ENCODE data around the gene ALLC. TPM values are rescaled to one million over a fixed set of nuclear protein-coding genes. Genes with fewer than 3 reads are reported as not detected.

ALLC gene
- total and polyA plus RNA-seq, 7 donors: not detected

- TF ChIP-seq, protein P1, sequence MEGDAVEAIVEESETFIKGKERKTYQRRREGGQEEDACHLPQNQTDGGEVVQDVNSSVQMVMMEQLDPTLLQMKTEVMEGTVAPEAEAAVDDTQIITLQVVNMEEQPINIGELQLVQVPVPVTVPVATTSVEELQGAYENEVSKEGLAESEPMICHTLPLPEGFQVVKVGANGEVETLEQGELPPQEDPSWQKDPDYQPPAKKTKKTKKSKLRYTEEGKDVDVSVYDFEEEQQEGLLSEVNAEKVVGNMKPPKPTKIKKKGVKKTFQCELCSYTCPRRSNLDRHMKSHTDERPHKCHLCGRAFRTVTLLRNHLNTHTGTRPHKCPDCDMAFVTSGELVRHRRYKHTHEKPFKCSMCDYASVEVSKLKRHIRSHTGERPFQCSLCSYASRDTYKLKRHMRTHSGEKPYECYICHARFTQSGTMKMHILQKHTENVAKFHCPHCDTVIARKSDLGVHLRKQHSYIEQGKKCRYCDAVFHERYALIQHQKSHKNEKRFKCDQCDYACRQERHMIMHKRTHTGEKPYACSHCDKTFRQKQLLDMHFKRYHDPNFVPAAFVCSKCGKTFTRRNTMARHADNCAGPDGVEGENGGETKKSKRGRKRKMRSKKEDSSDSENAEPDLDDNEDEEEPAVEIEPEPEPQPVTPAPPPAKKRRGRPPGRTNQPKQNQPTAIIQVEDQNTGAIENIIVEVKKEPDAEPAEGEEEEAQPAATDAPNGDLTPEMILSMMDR (IDR thresholded peaks at IDR 0.05): no peak
- Histone ChIP-seq H3K4me3 (no peak overlapping the region), H3K36me3 (ENCODE audit: insufficient read depth in 1 of 2, low read depth in 1 of 2) (no peaks in the 10 kb centered on the region), H3K27ac (no peak overlapping the region), H3K9me3 (no peaks in the 10 kb centered on the region), H3K4me1 (no peaks in the 10 kb centered on the region), H3K27me3 (ENCODE audit: insufficient read depth in 3 of 3, low read length in 2 of 3) (no peaks in the 10 kb centered on the region)
- intact Hi-C loops (cut with DNase I): no loop called here
- no peak for DNase-seq
- 71 to 93% (median 84%) methylated on average over 1 of the region's 1 CpG for WGBS, 3 donors
- no peak for ATAC-seq
Observed at GRCh38 chr2:3622967-3623366, 35.0 kb upstream of the ALLC start.

GRCh38 chr2:3624059-3624794 lies 33.8 kb upstream of the ALLC start:
- WGBS, 3 donors: 77 to 85% (median 83%) methylated on average over 4 of the region's 4 CpGs
- no peaks in the 10 kb centered on the region for H3K4me1 ChIP-seq
- H3K36me3 ChIP-seq (ENCODE audit: insufficient read depth in 1 of 2, low read depth in 1 of 2): no peaks in the 10 kb centered on the region
- TF ChIP-seq, protein P1 (IDR thresholded peaks at IDR 0.05): no peak
- intact Hi-C loops (cut with DNase I): no loop called here
- DNase-seq: no peak
- no peak for ATAC-seq
- H3K4me3 ChIP-seq: no peak overlapping the region
- H3K9me3 ChIP-seq: no peaks in the 10 kb centered on the region
- H3K27ac ChIP-seq: no peak overlapping the region
- no peaks in the 10 kb centered on the region for H3K27me3 ChIP-seq (ENCODE audit: insufficient read depth in 3 of 3, low read length in 2 of 3)

DNA sequence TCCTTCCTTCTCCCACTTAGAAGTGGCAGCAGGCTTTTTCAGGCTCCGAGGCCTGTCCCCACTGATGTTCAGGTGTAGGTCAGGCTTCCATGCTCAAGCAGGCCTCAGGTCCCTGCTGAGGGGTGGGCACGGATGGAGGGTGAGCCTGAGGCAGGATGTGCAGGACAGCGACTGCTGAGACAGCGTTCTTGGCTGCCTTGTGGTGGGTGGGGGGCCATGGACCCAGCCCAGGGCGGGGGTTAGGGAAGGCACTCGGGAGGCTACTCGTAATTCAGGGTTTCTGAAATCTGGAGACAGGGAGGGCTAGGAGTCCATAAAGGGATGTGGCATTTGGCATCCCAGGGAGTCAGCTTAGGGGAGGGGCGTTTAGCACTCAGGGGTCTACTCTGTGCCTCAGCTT lies 32.8 kb upstream of the ALLC start:
- intact Hi-C loops (cut with DNase I): no loop called here
- 92 to 96% (median 93%) methylated on average over 8 of the region's 8 CpGs for WGBS, 3 donors
- peak in 1 of 2 donors; percentile 33 for DNase-seq

GRCh38 chr2:3626118-3626811 lies 31.7 kb upstream of the ALLC start:
- Histone ChIP-seq H3K4me3 (no peak overlapping the region), H3K4me1 (no peaks in the 10 kb centered on the region), H3K36me3 (ENCODE audit: insufficient read depth in 1 of 2, low read depth in 1 of 2) (no peaks in the 10 kb centered on the region), H3K27me3 (ENCODE audit: insufficient read depth in 3 of 3, low read length in 2 of 3) (no peaks in the 10 kb centered on the region), H3K9me3 (no peaks in the 10 kb centered on the region), H3K27ac (no peak overlapping the region)
- no peak for ATAC-seq
- no peak for DNase-seq
- intact Hi-C loops (cut with DNase I): no loop called here
- WGBS, 3 donors: 56 to 65% (median 63%) methylated on average over 12 of the region's 12 CpGs
- TF ChIP-seq, protein P1 (IDR thresholded peaks at IDR 0.05): no peak

More for the DNA sequence above, 32.8 kb upstream of the ALLC start:
- Histone ChIP-seq H3K4me1 (no peaks in the 10 kb centered on the region), H3K27ac (no peak overlapping the region), H3K36me3 (ENCODE audit: insufficient read depth in 1 of 2, low read depth in 1 of 2) (no peaks in the 10 kb centered on the region), H3K4me3 (no peak overlapping the region), H3K9me3 (no peaks in the 10 kb centered on the region), H3K27me3 (ENCODE audit: insufficient read depth in 3 of 3, low read length in 2 of 3) (no peaks in the 10 kb centered on the region)
- ATAC-seq: no peak
- TF ChIP-seq, protein P1 (IDR thresholded peaks at IDR 0.05): no peak

Data from psoas muscle (tissue), 8 donors.